ENCODE results near the gene ZNF57.

- TF ChIP-seq CTCF (conservative IDR thresholded peaks at IDR 0.05 in 1 of 2, IDR thresholded peaks at IDR 0.05 in 1 of 2; ENCODE audit: low read depth in 1 of 2, low read length in 2 of 2) = no peak
- TF ChIP-seq EZH2 (IDR thresholded peaks at IDR 0.05; ENCODE audit: low read length, missing control alignments) = no peak
Observed at GRCh38 chr19:2960120-2960519, 59.4 kb downstream of the ZNF57 start.

Data from fibroblast of lung (primary cell).